HCT116 (cell line): ENCODE data around the gene TMCC1. TPM values are rescaled to one million over a fixed set of nuclear protein-coding genes. Genes with fewer than 3 reads are reported as not detected.

Experiments
- ATAC-seq: fragments of 200-7000 bp; cut with Tn5 transposase; 2 replicates; pipeline ENCODE4 v1.9.1; 2020; ENCODE audit warnings: mild to moderate bottlenecking, moderate library complexity
- BruUV-seq: library from RNA; stranded (reverse); fragments of 400-500 nt; replicated peaks from 2 replicates; lab custom pipeline; 2021; lab: Mats Ljungman, UMichigan
- CTCF ChIA-PET: fragments of 300-600 bp; sonication (Branson Sonifier 250); formaldehyde crosslinking; loops from one replicate; lab custom pipeline; 2021; ENCODE audit warnings: antibody characterized with exemption; lab: Charles Lee
- POLR2A ChIA-PET: fragments of 300-600, 350-600 bp; sonication (Branson Sonifier 250); formaldehyde crosslinking; loops from one replicate; lab custom pipeline; 2021; ENCODE audit warnings: antibody characterized with exemption; lab: Charles Lee
- RAD21 ChIA-PET, 2 experiments: fragments of 300-600 bp; sonication (Branson Sonifier 250); formaldehyde crosslinking; loops; one replicate each; lab custom pipeline; 2023; ENCODE audit warnings: low total read pairs in 2 of 2; ENCODE audit not compliant: uncharacterized antibody in 2 of 2, unreplicated experiment in 2 of 2, low non-redundant PET in 1 of 2; lab: Charles Lee
- DNase-seq: peaks from one replicate; pipeline ENCODE4 v3.0.0-alpha.2; 2010; ENCODE audit warnings: low read depth, low spot score
- H2AFZ ChIP-seq: fragments of 200-600 bp; shearing (Covaris generic), sonication (generic); 2 replicates; pipeline ENCODE4 v1.6.1; 2017; ENCODE audit warnings: low read depth, mixed run types, mixed read lengths, antibody characterized with exemption, low read length; ENCODE audit not compliant: poor library complexity, severe bottlenecking
- H3K27ac ChIP-seq: 2 replicates; pipeline ENCODE4 v1.5.1; 2012; ENCODE audit warnings: low read depth, low read length
- H3K27me3 ChIP-seq: fragments of 200-600 bp; sonication (generic); 2 replicates; pipeline ENCODE4 v1.6.1; 2016; ENCODE audit warnings: mixed run types, low read length, mixed read lengths; ENCODE audit not compliant: insufficient read depth
- H3K36me3 ChIP-seq, 2 experiments: fragments of 200-500 bp in 1 of 2; fragments of 200-600 bp in 1 of 2; sonication (Bioruptor generic) in 1 of 2; sonication (generic) in 1 of 2; 2 replicates each; pipeline versions ENCODE4 v1.5.1 to v1.6.1; 2014 to 2016; ENCODE audit warnings: low read length in 2 of 2, inconsistent platforms in 1 of 2, mixed read lengths in 1 of 2, mixed run types in 1 of 2; ENCODE audit not compliant: insufficient read depth in 2 of 2, control insufficient read depth in 1 of 2
- H3K4me1 ChIP-seq, 2 experiments: fragments of 200-600 bp in 1 of 2; sonication (generic) in 1 of 2; 2 replicates each; pipeline versions ENCODE4 v1.5.1 to v1.6.1; 2012 to 2017; ENCODE audit warnings: low read length in 2 of 2, inconsistent platforms in 1 of 2, mild to moderate bottlenecking in 1 of 2, mixed read lengths in 1 of 2, mixed run types in 1 of 2, moderate library complexity in 1 of 2; ENCODE audit not compliant: insufficient read depth in 2 of 2, control insufficient read depth in 1 of 2
- H3K4me2 ChIP-seq: fragments of 200-600 bp; sonication (generic); 2 replicates; pipeline ENCODE4 v1.6.1; 2017; ENCODE audit warnings: mixed run types, low read length, mixed read lengths
- H3K4me3 ChIP-seq, 2 experiments: fragments of 200-600 bp in 1 of 2; sonication (generic) in 1 of 2; replicated peaks in 1 of 2; 2 replicates each; pipeline ENCODE4 v1.5.1; 2011 to 2016; ENCODE audit warnings: low read length in 2 of 2, control low read depth in 1 of 2, low read depth in 1 of 2, mild to moderate bottlenecking in 1 of 2, mixed read lengths in 1 of 2, mixed run types in 1 of 2
- H3K79me2 ChIP-seq: fragments of 200-600 bp; sonication (generic); 2 replicates; pipeline ENCODE4 v1.6.1; 2017; ENCODE audit warnings: mild to moderate bottlenecking, mixed run types, low read length, moderate library complexity, mixed read lengths; ENCODE audit not compliant: insufficient read depth
- H3K9ac ChIP-seq: fragments of 200-600 bp; sonication (generic); 2 replicates; pipeline ENCODE4 v1.6.1; 2016; ENCODE audit warnings: low read length, mixed read lengths
- H3K9me2 ChIP-seq: fragments of 200-600 bp; sonication (generic), shearing (Covaris generic); 2 replicates; pipeline ENCODE4 v1.6.1; 2017; ENCODE audit warnings: mixed run types, mild to moderate bottlenecking, moderate library complexity; ENCODE audit not compliant: insufficient read depth
- H3K9me3 ChIP-seq, 2 experiments: fragments of 200-500 bp in 1 of 2; fragments of 200-600 bp in 1 of 2; sonication (Bioruptor generic) in 1 of 2; sonication (generic) in 1 of 2; 2 replicates each; pipeline ENCODE4 v1.6.1; 2014 to 2017; ENCODE audit warnings: low read length in 2 of 2, mixed read lengths in 2 of 2, inconsistent platforms in 1 of 2, low read depth in 1 of 2, mild to moderate bottlenecking in 1 of 2, mixed run types in 1 of 2, moderate library complexity in 1 of 2; ENCODE audit not compliant: control insufficient read depth in 1 of 2, insufficient read depth in 1 of 2
- H4K20me1 ChIP-seq: fragments of 200-600 bp; sonication (generic), shearing (Covaris generic); 2 replicates; pipeline ENCODE4 v1.6.1; 2017; ENCODE audit warnings: mixed run types, mild to moderate bottlenecking, moderate library complexity; ENCODE audit not compliant: insufficient read depth
- CBX3 ChIP-seq: IDR thresholded peaks from 2 replicates; pipeline ENCODE4 v1.6.1; 2012; ENCODE audit warnings: low read depth
- CEBPB ChIP-seq: IDR thresholded peaks from 2 replicates; pipeline ENCODE4 v1.6.1; 2012; ENCODE audit warnings: low read depth
- EZH2phosphoT487 ChIP-seq: fragments of 200-600 bp; IDR thresholded peaks from 2 replicates; pipeline ENCODE4 v1.6.1; 2018; ENCODE audit warnings: antibody characterized with exemption, borderline replicate concordance
- FOSL1 ChIP-seq: IDR thresholded peaks from 2 replicates; pipeline ENCODE4 v1.6.1; 2012; ENCODE audit warnings: low read depth
- MAX ChIP-seq: IDR thresholded peaks from 2 replicates; pipeline ENCODE4 v1.6.1; 2012
- POLR2AphosphoS5 ChIP-seq: IDR thresholded peaks from 2 replicates; pipeline ENCODE4 v1.6.1; 2011; ENCODE audit warnings: mild to moderate bottlenecking, low read depth, low read length, moderate library complexity
- RAD21 ChIP-seq: IDR thresholded peaks from 2 replicates; pipeline ENCODE4 v1.6.1; 2012; ENCODE audit warnings: low read depth, mild to moderate bottlenecking
- SIN3A ChIP-seq: IDR thresholded peaks from 2 replicates; pipeline ENCODE4 v1.6.1; 2012; ENCODE audit warnings: low read depth
- SP1 ChIP-seq: IDR thresholded peaks from 2 replicates; pipeline ENCODE4 v1.6.1; 2012; ENCODE audit warnings: low read depth
- TCF7L2 ChIP-seq: IDR thresholded peaks from 2 replicates; pipeline ENCODE4 v1.7.0; 2011; ENCODE audit warnings: borderline replicate concordance, inconsistent platforms; ENCODE audit not compliant: insufficient read depth, insufficient read length; ENCODE audit errors: extremely low read depth
- ZBTB33 ChIP-seq: IDR thresholded peaks from 2 replicates; pipeline ENCODE4 v1.6.1; 2011; ENCODE audit warnings: mild to moderate bottlenecking, low read length, moderate library complexity; ENCODE audit not compliant: insufficient replicate concordance; ENCODE audit errors: extremely low read depth
- ZNF274 ChIP-seq: fragments of 200-500 bp; sonication (Bioruptor generic); IDR thresholded peaks from 2 replicates; pipeline ENCODE4 v1.6.1; 2014; ENCODE audit warnings: mild to moderate bottlenecking, low read depth, low read length, inconsistent platforms
- intact Hi-C: fragments of 100-400 bp; cut with micrococcal nuclease; formaldehyde crosslinking; loops from 2 replicates; pipeline ENCODE4 v1.10.0; 2022
- total RNA-seq: library from RNA; stranded (reverse); gene quantifications from one replicate; pipeline ENCODE4 v1.2.1, GENCODE V29; 2021; ENCODE audit not compliant: unreplicated experiment
- TF ChIP-seq, protein P1 (sequence below): IDR thresholded peaks from 2 replicates; pipeline ENCODE4 v1.6.1; 2012; ENCODE audit warnings: low read depth
- TF ChIP-seq, protein P2 (sequence below): IDR thresholded peaks from 2 replicates; pipeline ENCODE4 v1.6.1; 2012

The TMCC1 gene
- total RNA-seq, 1 experiment from 2014 or later, result 32.5 TPM

DNA sequence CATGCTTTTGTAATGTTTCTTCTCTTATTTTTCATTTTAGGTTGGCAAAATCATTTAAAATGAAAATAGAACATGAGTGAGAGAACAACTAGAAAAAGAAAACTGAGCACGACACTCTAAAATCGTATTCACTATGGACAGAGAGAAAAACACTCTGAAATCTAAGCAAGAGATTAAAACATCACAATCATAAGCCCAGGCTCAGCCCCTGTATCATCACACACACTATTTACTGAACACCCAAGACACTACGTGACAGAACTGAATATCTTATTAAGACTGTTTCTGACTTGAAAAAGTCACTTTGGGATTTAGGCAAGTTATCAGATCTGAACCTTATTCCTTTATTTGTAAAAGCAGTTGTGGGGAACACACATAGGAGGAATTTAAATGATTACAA, 204.5 kb downstream of the TMCC1 start (continued):
- TF ChIP-seq, protein P1, sequence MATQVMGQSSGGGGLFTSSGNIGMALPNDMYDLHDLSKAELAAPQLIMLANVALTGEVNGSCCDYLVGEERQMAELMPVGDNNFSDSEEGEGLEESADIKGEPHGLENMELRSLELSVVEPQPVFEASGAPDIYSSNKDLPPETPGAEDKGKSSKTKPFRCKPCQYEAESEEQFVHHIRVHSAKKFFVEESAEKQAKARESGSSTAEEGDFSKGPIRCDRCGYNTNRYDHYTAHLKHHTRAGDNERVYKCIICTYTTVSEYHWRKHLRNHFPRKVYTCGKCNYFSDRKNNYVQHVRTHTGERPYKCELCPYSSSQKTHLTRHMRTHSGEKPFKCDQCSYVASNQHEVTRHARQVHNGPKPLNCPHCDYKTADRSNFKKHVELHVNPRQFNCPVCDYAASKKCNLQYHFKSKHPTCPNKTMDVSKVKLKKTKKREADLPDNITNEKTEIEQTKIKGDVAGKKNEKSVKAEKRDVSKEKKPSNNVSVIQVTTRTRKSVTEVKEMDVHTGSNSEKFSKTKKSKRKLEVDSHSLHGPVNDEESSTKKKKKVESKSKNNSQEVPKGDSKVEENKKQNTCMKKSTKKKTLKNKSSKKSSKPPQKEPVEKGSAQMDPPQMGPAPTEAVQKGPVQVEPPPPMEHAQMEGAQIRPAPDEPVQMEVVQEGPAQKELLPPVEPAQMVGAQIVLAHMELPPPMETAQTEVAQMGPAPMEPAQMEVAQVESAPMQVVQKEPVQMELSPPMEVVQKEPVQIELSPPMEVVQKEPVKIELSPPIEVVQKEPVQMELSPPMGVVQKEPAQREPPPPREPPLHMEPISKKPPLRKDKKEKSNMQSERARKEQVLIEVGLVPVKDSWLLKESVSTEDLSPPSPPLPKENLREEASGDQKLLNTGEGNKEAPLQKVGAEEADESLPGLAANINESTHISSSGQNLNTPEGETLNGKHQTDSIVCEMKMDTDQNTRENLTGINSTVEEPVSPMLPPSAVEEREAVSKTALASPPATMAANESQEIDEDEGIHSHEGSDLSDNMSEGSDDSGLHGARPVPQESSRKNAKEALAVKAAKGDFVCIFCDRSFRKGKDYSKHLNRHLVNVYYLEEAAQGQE, result no peak
- TF ChIP-seq SIN3A (no peak), SP1 (no peak), FOSL1 (no peak)
- TF ChIP-seq, protein P2, sequence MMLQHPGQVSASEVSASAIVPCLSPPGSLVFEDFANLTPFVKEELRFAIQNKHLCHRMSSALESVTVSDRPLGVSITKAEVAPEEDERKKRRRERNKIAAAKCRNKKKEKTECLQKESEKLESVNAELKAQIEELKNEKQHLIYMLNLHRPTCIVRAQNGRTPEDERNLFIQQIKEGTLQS, result no peak

- Histone ChIP-seq H3K4me2 (no peak overlapping the region), H3K4me3 (no peak overlapping the region), H3K27ac (no peak overlapping the region), H3K27me3 (no peaks in the 10 kb centered on the region), H2AFZ (no peak overlapping the region), H4K20me1 (no peaks in the 10 kb centered on the region), H3K36me3 (no peaks in the 10 kb centered on the region), H3K9ac (no peak overlapping the region), H3K9me3 (no peaks in the 10 kb centered on the region), H3K4me1 (peaks cover 0 to 13% of the 10 kb centered on the region in 2 experiments; a peak in 2 of 4 replicates), H3K79me2 (0 out of 2 replicates have a peak, but pooled peaks cover 4% of the 10 kb centered on the region), H3K9me2 (no peaks in the 10 kb centered on the region)
- RAD21 ChIA-PET, result no interaction called here
- intact Hi-C loops, result no loop called here
- ATAC-seq (no peak), DNase-seq (no peak)
- POLR2A ChIA-PET, result no interaction called here
- BruUV-seq, result no TSS peak
- CTCF ChIA-PET, result no interaction called here
- TF ChIP-seq, protein P2, result no peak
- TF ChIP-seq ZNF274 (no peak), EZH2phosphoT487 (no peak), RAD21 (no peak), POLR2AphosphoS5 (no peak), SP1 (no peak), FOSL1 (no peak), TCF7L2 (no peak), ZBTB33 (no peak), CBX3 (no peak), MAX (no peak), CEBPB (no peak)
- TF ChIP-seq, protein P1, result no peak
Measured at GRCh38 chr3:129688271-129688895, 205.1 kb downstream of the TMCC1 start.
